ENCODE measurements around the gene BRF1.

DNA sequence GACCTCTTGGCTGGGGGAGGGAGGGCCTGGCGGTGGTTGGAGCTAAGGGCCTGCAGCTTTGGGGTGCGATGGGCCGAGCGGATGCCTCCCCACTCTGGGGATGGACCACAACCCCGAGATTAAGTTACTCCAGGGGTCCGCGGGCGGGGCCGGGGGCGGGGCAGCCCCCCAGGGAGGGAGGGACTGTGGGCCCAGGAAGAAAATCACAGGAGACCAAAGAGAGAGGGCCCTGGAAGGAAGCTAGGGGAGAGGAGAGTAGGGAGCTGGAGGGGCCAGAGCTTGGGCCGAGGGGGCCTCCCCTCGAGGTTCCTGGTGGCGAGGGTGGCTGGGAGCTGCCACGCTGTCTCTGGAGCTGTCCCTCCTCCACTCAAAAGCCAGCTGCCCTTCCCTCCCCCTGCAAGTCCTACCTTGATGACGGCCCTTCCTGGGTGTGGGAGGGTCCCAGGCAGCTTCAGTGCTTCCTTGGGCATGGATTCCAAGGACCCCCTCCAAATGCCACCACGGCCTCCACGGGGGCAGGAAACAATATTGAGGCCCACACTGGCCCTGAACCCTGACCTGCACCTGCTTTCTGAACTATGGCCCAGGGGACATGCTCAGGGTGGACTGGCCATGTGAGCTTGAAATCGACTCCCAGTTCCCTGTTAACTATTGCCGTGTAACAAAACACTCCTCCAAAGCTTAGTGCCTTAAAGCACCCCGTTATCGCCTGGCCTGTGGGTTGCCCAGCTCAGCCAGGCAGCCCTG is 119.1 kb downstream of the BRF1 start:
- TF ChIP-seq, protein P1, sequence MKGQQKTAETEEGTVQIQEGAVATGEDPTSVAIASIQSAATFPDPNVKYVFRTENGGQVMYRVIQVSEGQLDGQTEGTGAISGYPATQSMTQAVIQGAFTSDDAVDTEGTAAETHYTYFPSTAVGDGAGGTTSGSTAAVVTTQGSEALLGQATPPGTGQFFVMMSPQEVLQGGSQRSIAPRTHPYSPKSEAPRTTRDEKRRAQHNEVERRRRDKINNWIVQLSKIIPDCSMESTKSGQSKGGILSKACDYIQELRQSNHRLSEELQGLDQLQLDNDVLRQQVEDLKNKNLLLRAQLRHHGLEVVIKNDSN (IDR thresholded peaks at IDR 0.05): no peak
- TF ChIP-seq RAD21 (IDR thresholded peaks at IDR 0.05; ENCODE audit: low read depth) (no peak), YY1 (IDR thresholded peaks at IDR 0.05; ENCODE audit: low read depth) (no peak), EP300 (IDR thresholded peaks at IDR 0.05; ENCODE audit: borderline replicate concordance) (no peak), TEAD4 (IDR thresholded peaks at IDR 0.05) (no peak)
- TF ChIP-seq, protein P2, sequence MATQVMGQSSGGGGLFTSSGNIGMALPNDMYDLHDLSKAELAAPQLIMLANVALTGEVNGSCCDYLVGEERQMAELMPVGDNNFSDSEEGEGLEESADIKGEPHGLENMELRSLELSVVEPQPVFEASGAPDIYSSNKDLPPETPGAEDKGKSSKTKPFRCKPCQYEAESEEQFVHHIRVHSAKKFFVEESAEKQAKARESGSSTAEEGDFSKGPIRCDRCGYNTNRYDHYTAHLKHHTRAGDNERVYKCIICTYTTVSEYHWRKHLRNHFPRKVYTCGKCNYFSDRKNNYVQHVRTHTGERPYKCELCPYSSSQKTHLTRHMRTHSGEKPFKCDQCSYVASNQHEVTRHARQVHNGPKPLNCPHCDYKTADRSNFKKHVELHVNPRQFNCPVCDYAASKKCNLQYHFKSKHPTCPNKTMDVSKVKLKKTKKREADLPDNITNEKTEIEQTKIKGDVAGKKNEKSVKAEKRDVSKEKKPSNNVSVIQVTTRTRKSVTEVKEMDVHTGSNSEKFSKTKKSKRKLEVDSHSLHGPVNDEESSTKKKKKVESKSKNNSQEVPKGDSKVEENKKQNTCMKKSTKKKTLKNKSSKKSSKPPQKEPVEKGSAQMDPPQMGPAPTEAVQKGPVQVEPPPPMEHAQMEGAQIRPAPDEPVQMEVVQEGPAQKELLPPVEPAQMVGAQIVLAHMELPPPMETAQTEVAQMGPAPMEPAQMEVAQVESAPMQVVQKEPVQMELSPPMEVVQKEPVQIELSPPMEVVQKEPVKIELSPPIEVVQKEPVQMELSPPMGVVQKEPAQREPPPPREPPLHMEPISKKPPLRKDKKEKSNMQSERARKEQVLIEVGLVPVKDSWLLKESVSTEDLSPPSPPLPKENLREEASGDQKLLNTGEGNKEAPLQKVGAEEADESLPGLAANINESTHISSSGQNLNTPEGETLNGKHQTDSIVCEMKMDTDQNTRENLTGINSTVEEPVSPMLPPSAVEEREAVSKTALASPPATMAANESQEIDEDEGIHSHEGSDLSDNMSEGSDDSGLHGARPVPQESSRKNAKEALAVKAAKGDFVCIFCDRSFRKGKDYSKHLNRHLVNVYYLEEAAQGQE (IDR thresholded peaks at IDR 0.05; ENCODE audit: low read depth): no peak

Measured in Ishikawa (cell line).